SHP77 (cell line): ENCODE results near the gene NDUFS7.

Experiments
- DNase-seq, 2 experiments: peaks; one replicate each; lab custom pipeline; 2025; lab: John Stamatoyannopoulos, UW

The NDUFS7 gene

GRCh38 chr19:1401138-1401888 lies 17.6 kb downstream of the NDUFS7 start, which contains the start of gene GAMT:
GAMT (minus strand) TSS chr19:1401542; CDS start chr19:1401476, 66 bp downstream.
- DNase-seq, result peak; percentile 15 to 27

GRCh38 chr19:1401889-1402217 lies 18.1 kb downstream of the NDUFS7 start:
- no peak for DNase-seq

GRCh38 chr19:1402411-1403070 lies 18.8 kb downstream of the NDUFS7 start:
- no peak for DNase-seq

- peak; percentile 94 to 96 for DNase-seq
Measured at GRCh38 chr19:1406774-1407527, 23.2 kb downstream of the NDUFS7 start.

- no peak for DNase-seq
Measured at GRCh38 chr19:1407528-1408299, 24.0 kb downstream of the NDUFS7 start, which contains the start of gene DAZAP1. DAZAP1 (plus strand) TSS chr19:1407586; CDS start chr19:1407774, 188 bp downstream.

- DNase-seq, result peak in 1 of 2 experiments; percentile 21
Measured at GRCh38 chr19:1408300-1409203, 24.8 kb downstream of the NDUFS7 start.

GRCh38 chr19:1409204-1410005 lies 25.7 kb downstream of the NDUFS7 start:
- no peak for DNase-seq

GRCh38 chr19:1410136-1410786 lies 26.6 kb downstream of the NDUFS7 start:
- DNase-seq, result no peak

GRCh38 chr19:1410789-1411188 lies 27.1 kb downstream of the NDUFS7 start:
- DNase-seq, result no peak

GRCh38 chr19:1411255-1412191 lies 27.8 kb downstream of the NDUFS7 start:
- no peak for DNase-seq

GRCh38 chr19:1412323-1412923 lies 28.7 kb downstream of the NDUFS7 start:
- no peak for DNase-seq

GRCh38 chr19:1412995-1413800 lies 29.5 kb downstream of the NDUFS7 start:
- no peak for DNase-seq

GRCh38 chr19:1416014-1416841 lies 32.5 kb downstream of the NDUFS7 start:
- DNase-seq, result no peak

GRCh38 chr19:1417145-1417544 lies 33.4 kb downstream of the NDUFS7 start:
- DNase-seq, result no peak

GRCh38 chr19:1417681-1418495 lies 34.2 kb downstream of the NDUFS7 start:
- DNase-seq, result no peak

- DNase-seq, result no peak
Measured at GRCh38 chr19:1418496-1418775, 34.7 kb downstream of the NDUFS7 start.
